ENCODE results near the gene ZNF784.
A peak's percentile ranks its signal among the peaks of the same experiment; 100 is the strongest.

ZNF784 gene

GRCh38 chr19:55624109-55625003, at the start of gene ZNF784:
Gene ZNF784 (minus strand): TSS chr19:55624566. CDS start chr19:55624561, 5 bp downstream.
- DNase-seq: peak; percentile 92 to 93

GRCh38 chr19:55673889-55674288, 49.5 kb upstream of the ZNF784 start:
- DNase-seq: no peak

GRCh38 chr19:55673465-55673864, 49.1 kb upstream of the ZNF784 start:
- DNase-seq: no peak

- no peak for DNase-seq
These were observed 48.1 kb upstream of the ZNF784 start for GRCh38 chr19:55672418-55672817.

- DNase-seq: no peak
These were observed 46.6 kb upstream of the ZNF784 start for GRCh38 chr19:55671054-55671378.

GRCh38 chr19:55670280-55671053, 46.1 kb upstream of the ZNF784 start:
- no peak for DNase-seq

GRCh38 chr19:55669418-55670279, 45.3 kb upstream of the ZNF784 start:
- DNase-seq: no peak

GRCh38 chr19:55668603-55669348, 44.4 kb upstream of the ZNF784 start:
- no peak for DNase-seq

GRCh38 chr19:55667958-55668357, 43.6 kb upstream of the ZNF784 start:
- DNase-seq: no peak

GRCh38 chr19:55667511-55667910, 43.1 kb upstream of the ZNF784 start:
- no peak for DNase-seq

- no peak for DNase-seq
These were observed 42.6 kb upstream of the ZNF784 start for GRCh38 chr19:55667006-55667381.

- no peak for DNase-seq
These were observed 42.1 kb upstream of the ZNF784 start for GRCh38 chr19:55666343-55667005.

GRCh38 chr19:55663846-55664536, 39.6 kb upstream of the ZNF784 start:
- no peak for DNase-seq

GRCh38 chr19:55661826-55662225, 37.5 kb upstream of the ZNF784 start:
- DNase-seq: no peak

- DNase-seq: no peak
These were observed 36.6 kb upstream of the ZNF784 start for GRCh38 chr19:55660991-55661390.

- DNase-seq: no peak
These were observed 36.0 kb upstream of the ZNF784 start for GRCh38 chr19:55660404-55660803.

- DNase-seq: no peak
These were observed 35.5 kb upstream of the ZNF784 start for GRCh38 chr19:55659822-55660221.

- no peak for DNase-seq
These were observed 34.6 kb upstream of the ZNF784 start for GRCh38 chr19:55658846-55659459.

- peak in 1 of 2 donors; percentile 32 for DNase-seq
These were observed 32.8 kb upstream of the ZNF784 start for GRCh38 chr19:55656988-55657747.

GRCh38 chr19:55656552-55656951, 32.2 kb upstream of the ZNF784 start:
- no peak for DNase-seq

Data from CD4-positive, alpha-beta T cell treated with Interferon alpha-2 for 1 hour (primary cell).